NCI-H1092 treated with DMSO at 0.1 percent for 48 hours (cell line): Measurements from ENCODE around the gene PPEF1.

Experiments
- DNase-seq: peaks from one replicate; lab custom pipeline; 2025; lab: John Stamatoyannopoulos, UW

The PPEF1 gene

GRCh38 chrX:18707426-18708049 lies at the start of gene PPEF1:
Gene PPEF1, plus strand, starts transcription at chrX:18707645. Its CDS starts 136 bp downstream, at chrX:18707781.
- DNase-seq, result no peak

- no peak for DNase-seq
Observed at GRCh38 chrX:18661273-18661672, 46.2 kb upstream of the PPEF1 start.

GRCh38 chrX:18664947-18665346 lies 42.5 kb upstream of the PPEF1 start:
- no peak for DNase-seq

GRCh38 chrX:18666614-18667013 lies 40.8 kb upstream of the PPEF1 start:
- no peak for DNase-seq

- DNase-seq, result peak; percentile 8
Observed at GRCh38 chrX:18668071-18668835, 39.2 kb upstream of the PPEF1 start.

GRCh38 chrX:18672008-18672407 lies 35.4 kb upstream of the PPEF1 start, which contains the start of gene RS1:
Gene RS1, minus strand, starts transcription at chrX:18672108. Its CDS starts 40 bp downstream, at chrX:18672068.
- DNase-seq, result no peak

GRCh38 chrX:18674417-18674787 lies 33.0 kb upstream of the PPEF1 start:
- no peak for DNase-seq

- peak; percentile 79 for DNase-seq
Observed at GRCh38 chrX:18674788-18675735, 32.4 kb upstream of the PPEF1 start.

GRCh38 chrX:18676050-18676449 lies 31.4 kb upstream of the PPEF1 start:
- peak; percentile 22 for DNase-seq

GRCh38 chrX:18676470-18676869 lies 31.0 kb upstream of the PPEF1 start:
- peak; percentile 54 for DNase-seq

- DNase-seq, result no peak
Observed at GRCh38 chrX:18677161-18677869, 30.1 kb upstream of the PPEF1 start.

- DNase-seq, result no peak
Observed at GRCh38 chrX:18681996-18682395, 25.4 kb upstream of the PPEF1 start.

GRCh38 chrX:18682979-18683387 lies 24.5 kb upstream of the PPEF1 start:
- no peak for DNase-seq

GRCh38 chrX:18687856-18688495 lies 19.5 kb upstream of the PPEF1 start:
- DNase-seq, result no peak

- DNase-seq, result no peak
Observed at GRCh38 chrX:18691431-18691830, 16.0 kb upstream of the PPEF1 start.

GRCh38 chrX:18692541-18692940 lies 14.9 kb upstream of the PPEF1 start:
- no peak for DNase-seq

- no peak for DNase-seq
Observed at GRCh38 chrX:18696653-18697052, 10.8 kb upstream of the PPEF1 start.

GRCh38 chrX:18698737-18699650 lies 8.5 kb upstream of the PPEF1 start:
- peak; percentile 59 for DNase-seq

GRCh38 chrX:18701621-18702361 lies 5.7 kb upstream of the PPEF1 start:
- no peak for DNase-seq
